GM19193 (cell line): ENCODE measurements around the gene FAF1.

Experiments
- POLR2A ChIP-seq: IDR thresholded peaks from 4 replicates; pipeline ENCODE4 v1.6.1; 2011; ENCODE audit not compliant: insufficient read depth, insufficient read length; ENCODE audit errors: extremely low read depth

FAF1 gene

DNA sequence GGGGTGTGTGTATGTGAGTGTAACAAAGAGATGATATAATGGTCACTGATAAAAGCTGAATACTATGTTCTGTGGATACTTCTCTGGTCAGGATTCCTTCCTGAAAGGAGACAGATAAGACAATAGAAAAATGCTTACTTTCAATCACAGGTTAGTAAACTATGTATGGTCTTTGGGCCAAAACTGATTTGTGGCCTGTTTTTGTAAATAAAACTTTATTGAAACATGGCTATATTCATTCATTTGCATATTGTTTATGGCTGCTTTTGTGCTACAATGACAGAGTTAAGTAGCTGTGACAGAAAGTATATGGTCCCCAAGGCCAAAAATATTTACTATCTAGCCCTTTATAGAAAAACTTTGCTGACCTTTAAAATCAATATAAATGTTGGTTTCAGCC lies 454.6 kb downstream of the FAF1 start:
- TF ChIP-seq POLR2A, result no peak

DNA sequence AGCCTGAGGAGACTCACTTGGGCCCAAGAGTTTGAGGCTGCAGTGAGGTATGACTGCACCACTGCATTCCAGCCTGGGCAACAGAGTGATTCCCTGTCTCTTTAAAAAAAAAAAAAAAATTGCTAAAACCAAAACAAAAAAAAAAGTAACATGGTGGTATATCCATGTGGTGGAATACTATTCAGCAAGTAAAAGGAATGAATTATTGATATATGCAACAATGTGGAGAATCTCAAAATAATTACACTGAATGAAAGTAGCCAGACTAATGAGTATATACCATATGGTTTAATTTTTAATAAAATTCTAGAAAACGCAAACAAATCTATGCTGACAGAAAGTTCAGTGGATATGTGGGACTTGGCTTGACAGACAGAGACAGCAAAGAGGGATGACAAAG lies 456.6 kb downstream of the FAF1 start:
- no peak for TF ChIP-seq POLR2A

DNA sequence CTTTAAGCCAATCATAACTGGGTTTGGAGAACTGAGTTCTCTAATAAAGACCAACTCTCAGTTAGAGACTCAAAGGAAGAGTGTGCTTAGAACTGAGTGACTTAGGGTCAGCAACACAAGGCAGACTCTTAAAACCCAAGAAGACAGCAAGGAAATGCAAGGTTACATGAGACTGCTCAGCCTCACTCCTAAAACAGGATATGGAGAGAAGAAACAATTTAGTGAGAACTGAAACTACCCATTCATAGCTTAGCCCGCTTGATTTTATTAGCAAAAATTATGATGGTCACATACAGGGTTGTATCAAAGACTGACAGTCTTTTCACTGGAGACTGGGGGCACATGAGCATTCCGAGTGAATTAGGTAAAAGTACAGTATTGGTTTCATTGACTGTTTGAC lies 457.9 kb downstream of the FAF1 start:
- TF ChIP-seq POLR2A, result no peak

DNA sequence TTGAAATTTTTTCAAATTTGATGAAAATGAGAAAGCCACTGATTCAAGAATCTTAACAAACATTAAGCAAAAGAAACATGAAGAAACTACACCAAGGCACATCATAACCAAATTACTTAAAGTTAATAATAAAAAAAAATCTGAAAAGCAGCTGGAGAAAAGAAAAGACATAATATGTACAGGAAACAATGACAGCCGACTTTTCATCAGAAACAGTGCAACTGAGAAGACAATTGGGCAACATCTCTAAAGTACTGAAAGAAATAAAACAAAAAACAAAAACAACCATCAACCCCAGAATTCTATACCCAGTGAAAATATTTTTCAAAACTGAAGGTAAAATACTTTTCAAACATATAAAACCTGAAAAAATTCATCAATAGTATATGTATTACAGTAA lies 463.1 kb downstream of the FAF1 start:
- TF ChIP-seq POLR2A, result no peak

DNA sequence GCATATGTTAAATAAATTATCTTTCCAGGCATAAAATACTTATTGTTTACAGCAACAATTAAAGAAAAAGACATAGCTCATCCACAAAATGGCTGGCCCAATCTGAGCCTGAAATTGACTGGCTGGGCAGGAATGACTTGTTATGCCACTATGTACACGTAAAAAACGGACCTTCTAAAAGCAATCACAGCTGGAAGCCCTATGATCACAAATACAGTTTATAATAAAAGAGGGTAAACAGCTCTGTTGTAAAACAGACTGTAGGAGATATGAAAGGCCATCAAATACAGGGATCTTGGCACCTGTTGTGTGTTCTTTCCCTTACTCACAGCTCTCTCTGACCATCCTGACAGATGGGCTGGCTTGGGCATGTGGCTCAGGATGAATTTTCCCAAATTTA lies 466.4 kb downstream of the FAF1 start:
- no peak for TF ChIP-seq POLR2A

DNA sequence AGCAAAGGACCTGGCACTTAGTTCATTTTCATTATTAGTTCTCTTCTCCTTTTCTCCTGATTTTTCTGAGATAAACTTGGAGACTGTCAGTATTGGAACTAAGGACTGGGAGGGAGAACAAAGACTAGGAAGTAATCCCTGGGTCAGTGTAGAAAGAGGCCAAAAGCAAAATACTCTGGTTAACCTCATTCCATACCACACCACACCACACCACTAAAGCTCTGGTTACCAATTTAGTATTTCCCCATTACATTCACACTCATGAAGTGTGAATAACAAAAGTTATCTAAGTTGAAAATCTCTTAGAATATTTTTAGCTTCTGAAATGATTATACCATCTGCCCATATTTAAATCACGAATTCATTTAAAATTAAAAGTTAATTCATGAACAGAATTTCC lies 467.9 kb downstream of the FAF1 start:
- TF ChIP-seq POLR2A, result no peak

DNA sequence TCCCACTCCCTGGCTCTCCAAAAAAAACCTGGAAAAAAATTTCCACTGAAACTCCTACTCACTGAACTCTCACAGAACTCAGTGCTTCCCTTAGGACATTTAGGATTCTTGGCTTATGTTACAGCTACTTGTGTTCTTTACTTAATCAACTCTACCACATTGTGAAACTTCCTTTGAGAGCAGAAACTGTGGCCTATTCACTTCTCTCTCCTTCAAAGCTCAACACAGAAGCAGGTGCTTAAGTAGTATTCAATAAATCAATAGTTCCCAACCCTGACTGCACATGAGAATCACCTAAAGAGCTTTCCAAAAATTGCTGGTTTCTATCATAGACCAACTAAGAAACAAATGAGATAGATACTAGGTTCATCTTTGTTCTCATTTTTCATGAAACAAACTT lies 468.9 kb downstream of the FAF1 start:
- no peak for TF ChIP-seq POLR2A

DNA sequence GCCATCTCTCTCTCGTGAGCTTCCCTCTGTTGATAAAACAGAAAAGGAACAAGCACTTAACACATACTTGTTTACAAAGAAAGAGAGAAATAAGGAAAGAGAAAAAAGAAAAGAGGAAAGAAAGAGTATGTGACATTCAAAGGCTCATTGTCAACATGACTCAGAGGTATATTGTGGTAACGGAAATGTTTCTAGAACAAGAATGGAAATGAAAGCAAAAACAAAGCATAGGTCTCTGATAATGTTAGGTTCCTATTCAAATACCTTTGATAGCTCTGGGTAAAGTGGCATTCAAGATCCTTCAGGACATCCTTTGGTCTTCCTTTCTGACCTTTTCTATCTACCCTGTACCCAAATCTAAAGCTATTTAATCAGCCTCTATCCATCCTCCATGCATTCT lies 469.4 kb downstream of the FAF1 start:
- no peak for TF ChIP-seq POLR2A

DNA sequence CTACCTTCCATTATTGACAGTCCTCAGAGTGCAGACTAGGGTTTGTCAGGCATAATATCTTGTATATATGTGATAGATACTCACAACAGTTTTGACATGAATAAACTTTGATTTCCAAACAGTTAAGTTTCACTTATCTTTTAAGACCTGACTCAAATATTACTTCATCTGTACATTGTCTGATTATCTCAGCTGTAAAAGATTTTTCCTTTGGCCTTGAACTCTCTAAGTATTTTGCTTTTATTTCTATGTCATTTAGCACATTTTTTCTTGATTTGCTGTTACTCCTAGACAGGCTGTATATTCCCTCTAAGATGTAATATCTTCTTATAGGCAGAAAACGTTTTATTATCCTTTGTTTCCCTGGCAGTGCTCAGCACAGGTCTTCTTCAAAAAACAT lies 471.2 kb downstream of the FAF1 start:
- TF ChIP-seq POLR2A, result no peak

DNA sequence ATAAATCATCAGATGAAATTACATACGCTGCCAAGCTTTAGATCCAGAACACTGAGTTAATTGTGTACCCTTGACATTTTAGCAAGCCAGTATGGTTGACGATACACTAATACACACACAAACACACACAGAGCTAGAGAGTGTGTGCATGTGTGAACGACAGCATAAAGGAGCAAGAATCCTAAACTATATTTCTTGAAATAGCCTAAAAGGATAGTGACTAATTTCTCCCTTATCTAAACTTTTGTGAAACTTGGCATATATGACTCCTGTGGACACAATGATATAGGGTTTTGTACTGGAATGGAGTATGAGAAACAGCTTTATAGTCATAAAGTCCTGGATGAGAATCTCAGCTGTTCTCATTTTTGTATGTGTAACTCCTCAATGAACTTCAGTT lies 471.7 kb downstream of the FAF1 start:
- no peak for TF ChIP-seq POLR2A

DNA sequence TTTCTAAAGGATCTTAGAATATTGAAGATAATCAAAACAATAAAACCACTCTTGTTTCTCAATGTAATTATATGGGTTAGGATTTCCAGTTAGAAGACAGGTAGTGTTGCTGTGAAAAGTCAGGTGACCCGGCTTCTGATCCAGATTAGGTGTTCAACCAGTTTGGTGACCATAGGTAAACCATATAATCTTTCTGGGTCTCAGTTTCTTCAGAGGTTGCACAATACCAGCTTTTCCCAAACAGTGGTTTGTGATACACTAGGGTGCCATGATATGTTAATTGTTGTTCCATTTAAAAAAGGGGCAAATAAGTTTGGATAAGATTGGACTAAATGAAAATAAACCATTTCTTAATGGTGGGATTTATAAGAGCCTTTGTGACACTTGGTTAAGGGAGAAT lies 472.3 kb downstream of the FAF1 start:
- no peak for TF ChIP-seq POLR2A

DNA sequence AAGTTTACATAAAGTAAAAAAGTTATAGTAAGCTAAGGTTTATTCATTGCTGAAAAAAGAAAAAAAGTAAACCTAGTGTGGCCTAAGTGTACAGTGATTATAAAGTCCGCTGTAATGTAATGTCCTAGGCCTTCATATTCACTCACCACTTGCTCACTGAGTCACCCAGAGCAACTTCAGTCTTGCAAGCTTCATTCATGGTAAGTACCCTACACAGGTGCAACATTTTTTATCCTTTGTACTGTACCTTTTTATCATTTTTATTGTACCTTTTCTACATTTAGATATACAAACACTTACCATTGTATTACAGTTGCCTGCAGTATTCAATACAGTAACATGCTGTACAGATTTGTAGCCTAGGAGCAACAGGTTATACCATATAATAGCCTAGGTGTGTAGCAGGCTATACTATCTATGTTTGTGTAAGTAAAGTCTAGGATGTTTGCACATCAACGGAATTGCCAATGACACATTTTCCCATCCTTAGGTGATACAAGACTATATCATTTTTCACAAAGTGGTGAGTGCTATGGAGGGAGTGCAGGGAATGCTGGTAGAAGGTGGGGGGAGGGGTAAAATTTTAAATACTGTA lies 478.8 kb downstream of the FAF1 start:
- TF ChIP-seq POLR2A, result no peak

DNA sequence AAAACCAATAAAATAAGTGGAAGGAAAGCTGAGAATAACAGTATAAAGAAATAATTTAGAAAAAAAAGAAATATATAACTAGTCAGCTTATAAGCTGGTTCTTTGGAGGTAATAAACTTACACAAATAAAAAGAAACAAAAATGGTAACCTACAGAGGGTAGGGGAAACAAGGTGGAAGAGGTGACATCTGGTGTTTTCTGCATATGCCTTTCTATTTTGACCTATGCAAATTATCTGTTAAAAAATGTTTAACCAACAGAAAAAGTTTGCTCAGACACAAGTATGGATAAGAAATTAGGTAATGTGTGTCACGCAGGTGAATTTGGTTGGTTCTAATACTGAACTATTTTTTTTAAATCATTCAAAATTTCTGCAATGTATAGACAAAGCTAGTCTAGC lies 483.3 kb downstream of the FAF1 start:
- TF ChIP-seq POLR2A, result no peak

DNA sequence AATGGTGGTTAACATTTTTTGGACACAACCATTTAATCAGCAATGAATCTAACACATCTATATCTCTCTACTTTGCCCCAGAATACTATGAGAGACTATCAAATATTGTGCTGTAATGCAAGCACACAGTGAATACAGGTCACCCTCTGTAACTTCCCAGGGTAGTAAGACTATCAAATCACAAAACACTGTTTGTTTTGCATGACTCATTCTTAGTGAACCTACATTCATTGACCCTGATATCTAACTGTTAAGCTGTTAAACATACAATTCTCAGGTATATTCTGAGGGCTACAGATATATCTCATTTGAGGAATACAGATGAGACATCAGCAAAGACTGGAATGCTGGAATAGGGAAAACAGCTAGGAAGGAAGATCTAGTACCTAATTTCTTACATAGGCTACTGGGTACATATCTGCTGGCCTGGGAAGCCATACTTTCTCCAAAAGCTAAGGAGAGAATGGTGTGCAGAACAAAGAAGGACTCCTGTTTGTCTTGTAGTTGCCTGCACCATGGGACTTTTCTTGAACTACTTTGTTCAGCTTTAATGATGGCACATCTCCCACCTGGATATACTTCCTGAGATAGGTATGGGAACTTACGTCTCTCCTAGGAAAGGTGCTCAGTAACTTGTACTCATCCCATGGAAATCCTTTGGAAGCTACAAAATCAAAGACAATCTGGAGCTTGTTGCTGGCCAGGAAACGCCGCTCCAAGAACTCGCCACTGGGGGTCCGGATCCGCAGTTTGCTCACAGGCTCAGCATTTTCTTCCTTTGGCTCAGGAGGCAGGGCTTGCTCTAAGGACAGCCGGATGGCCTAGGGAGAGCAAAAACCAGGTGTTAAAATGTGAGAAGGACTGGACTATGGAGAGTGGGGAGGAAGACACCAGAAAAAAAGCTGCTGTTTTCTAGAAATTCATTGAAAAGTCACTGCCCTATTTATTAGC lies 484.9 kb downstream of the FAF1 start:
- TF ChIP-seq POLR2A, result no peak

DNA sequence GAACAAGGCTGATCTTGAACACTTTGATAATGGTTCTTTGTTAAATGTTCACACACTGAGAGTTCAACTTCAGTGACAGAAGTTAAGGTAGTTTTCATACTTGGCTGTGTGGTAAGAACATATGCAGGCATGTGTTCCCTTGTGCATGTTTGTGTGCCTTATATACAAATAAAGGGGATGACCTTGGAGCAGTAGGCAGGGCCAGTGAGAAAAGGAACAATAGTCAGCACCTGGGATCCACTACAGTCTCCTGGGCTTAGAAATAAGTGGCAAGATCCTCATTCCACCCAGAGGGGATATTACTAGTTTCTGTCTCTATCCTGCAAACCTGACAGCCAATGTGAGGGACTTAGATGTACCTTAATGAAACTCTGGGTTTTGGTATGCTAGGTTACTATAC lies 486.6 kb downstream of the FAF1 start:
- TF ChIP-seq POLR2A, result no peak

DNA sequence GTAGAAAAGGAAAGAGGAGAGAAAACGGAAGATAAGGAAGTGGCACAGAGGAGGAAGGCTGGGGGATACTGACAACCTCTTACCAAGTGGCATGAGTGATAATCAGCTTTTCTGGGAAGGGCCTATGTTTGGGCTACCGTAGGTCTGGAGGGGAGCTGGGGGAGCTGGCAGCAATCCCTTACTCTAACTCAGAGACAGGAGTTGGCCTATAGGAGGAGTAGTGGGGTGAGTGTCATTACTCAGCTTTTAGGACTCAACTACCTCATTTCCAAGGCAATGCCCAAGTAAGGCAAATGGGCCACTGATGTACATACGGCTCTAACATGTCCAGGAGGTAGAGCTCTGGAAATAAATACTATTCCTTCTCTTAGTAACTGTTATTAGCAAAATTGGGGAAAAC lies 488.1 kb downstream of the FAF1 start:
- no peak for TF ChIP-seq POLR2A
